ENCODE results near the gene DARS1. TPM values are rescaled to one million over a fixed set of nuclear protein-coding genes. Genes with fewer than 3 reads are reported as not detected.

Gene DARS1
- total RNA-seq (10 to 100 TPM; 39.5 to 45.7 TPM), polyA plus RNA-seq (ENCODE audit: insufficient read depth, low read depth, low replicate concordance) (32.3 TPM)
- long read RNA-seq, donor 1, transcript DARS-201 (16 exons, 2,361 nt) = major isoform, 42 of 47 reads
- long read RNA-seq, donor 1, partial matches to known transcripts = 0 of 47 reads
- long read RNA-seq, donor 1, other reads (novel, unspliced or antisense) = 0 of 47 reads
- long read RNA-seq, donor 2, transcript DARS-201 (16 exons, 2,361 nt) = major isoform, 19 of 43 reads
- long read RNA-seq, donor 2, partial matches to known transcripts = 21 of 43 reads
- long read RNA-seq, donor 2, other reads (novel, unspliced or antisense) = 0 of 43 reads

DNA sequence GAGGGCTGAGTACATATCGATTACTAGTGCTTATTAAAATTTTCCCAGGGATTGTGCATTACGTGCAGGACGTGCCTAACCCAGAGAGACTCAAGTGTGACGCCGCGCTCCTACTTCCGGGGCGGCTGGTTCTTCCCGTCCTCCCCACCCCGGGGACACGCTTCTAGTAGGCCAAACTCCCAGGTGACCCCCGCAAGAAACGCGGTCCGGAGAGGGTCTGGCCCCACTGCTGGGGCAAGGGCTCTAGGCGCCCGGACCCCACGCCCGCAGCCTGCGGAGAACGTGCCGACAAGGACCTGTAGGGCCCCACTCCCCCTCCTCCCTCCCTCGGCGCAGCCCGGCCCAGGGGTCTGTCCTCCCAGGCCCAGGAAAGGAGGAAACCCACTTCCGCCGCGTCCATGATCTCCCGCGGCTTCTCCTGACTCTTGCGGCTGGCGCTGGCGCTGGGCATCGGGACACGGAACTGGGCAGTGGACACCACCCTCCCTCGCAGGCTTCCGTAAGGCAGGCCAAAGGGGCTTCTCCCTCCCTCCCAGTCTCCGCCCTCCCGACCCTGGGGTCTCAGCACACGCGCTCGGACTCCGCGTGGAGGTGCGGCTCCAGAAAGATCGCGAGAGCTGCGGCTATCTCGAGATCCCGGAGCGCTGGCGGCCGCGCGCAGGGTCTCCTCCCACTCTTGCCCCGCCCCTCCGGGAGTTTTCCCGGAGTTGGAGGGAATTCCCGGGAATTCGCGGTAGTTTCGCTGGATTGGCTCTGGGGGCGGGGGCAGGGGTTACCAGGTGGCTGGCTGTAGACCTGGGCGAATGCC is at the start of gene DARS1:
TSS of gene DARS1 (minus strand) at position 609 of the 808 bp plus-strand sequence. CDS start at position 451, 158 bp downstream.
- no peaks in the 10 kb centered on the region for H3K27me3 ChIP-seq
- peak; percentile 96 for DNase-seq
- TF ChIP-seq, protein P1, sequence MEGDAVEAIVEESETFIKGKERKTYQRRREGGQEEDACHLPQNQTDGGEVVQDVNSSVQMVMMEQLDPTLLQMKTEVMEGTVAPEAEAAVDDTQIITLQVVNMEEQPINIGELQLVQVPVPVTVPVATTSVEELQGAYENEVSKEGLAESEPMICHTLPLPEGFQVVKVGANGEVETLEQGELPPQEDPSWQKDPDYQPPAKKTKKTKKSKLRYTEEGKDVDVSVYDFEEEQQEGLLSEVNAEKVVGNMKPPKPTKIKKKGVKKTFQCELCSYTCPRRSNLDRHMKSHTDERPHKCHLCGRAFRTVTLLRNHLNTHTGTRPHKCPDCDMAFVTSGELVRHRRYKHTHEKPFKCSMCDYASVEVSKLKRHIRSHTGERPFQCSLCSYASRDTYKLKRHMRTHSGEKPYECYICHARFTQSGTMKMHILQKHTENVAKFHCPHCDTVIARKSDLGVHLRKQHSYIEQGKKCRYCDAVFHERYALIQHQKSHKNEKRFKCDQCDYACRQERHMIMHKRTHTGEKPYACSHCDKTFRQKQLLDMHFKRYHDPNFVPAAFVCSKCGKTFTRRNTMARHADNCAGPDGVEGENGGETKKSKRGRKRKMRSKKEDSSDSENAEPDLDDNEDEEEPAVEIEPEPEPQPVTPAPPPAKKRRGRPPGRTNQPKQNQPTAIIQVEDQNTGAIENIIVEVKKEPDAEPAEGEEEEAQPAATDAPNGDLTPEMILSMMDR (IDR thresholded peaks at IDR 0.05) = no peak
- peak; percentile 7 for TF ChIP-seq POLR2A (IDR thresholded peaks at IDR 0.05)
- peaks cover 3% of the 10 kb centered on the region for H3K4me1 ChIP-seq
- peak within 1 kb of the TSS; percentile 83 to 96 for H3K4me3 ChIP-seq
- intact Hi-C loops (cut with DNase I; ENCODE audit: low total_unique reads) = no loop called here
- H3K36me3 ChIP-seq (ENCODE audit: low read depth, missing control alignments) = no peaks in the 10 kb centered on the region
- H3K27ac ChIP-seq = peak within 1 kb of the TSS; percentile 87 to 88
- H3K9me3 ChIP-seq = no peaks in the 10 kb centered on the region
- 0 to 1% methylated on average over 13 to 64 of the region's 64 CpGs for WGBS, 2 donors

DNA sequence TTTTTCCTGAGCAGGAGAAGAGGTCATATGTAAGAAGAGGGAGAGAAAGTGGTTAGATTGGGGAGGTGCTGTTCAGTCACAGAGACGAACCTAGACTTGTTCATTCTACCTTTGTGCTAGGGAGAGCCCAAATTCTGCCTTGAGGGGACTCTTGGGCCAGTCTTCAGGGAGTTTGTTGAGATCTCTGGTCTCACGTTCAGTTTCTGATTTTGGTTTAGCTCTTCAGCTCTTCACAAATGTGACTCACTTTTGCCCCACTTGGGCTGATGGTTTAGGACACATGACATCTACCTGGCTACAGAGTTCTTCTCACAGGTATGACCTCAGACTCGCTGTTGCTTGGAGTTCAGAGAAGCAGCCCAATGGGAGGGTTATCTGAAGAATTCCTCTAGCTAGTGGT is 49.2 kb upstream of the DARS1 start:
- no peak for DNase-seq
- TF ChIP-seq, protein P1 (IDR thresholded peaks at IDR 0.05) = no peak
- TF ChIP-seq POLR2A (IDR thresholded peaks at IDR 0.05) = no peak
- no peaks in the 10 kb centered on the region for H3K9me3 ChIP-seq
- no peaks in the 10 kb centered on the region for H3K4me1 ChIP-seq
- no peaks in the 10 kb centered on the region for H3K27me3 ChIP-seq
- WGBS, 2 donors = 90 to 91% methylated on average over 3 of the region's 3 CpGs
- H3K36me3 ChIP-seq (ENCODE audit: low read depth, missing control alignments) = no peaks in the 10 kb centered on the region
- intact Hi-C loops (cut with DNase I; ENCODE audit: low total_unique reads) = no loop called here
- no peak overlapping the region for H3K4me3 ChIP-seq
- no peak overlapping the region for H3K27ac ChIP-seq

DNA sequence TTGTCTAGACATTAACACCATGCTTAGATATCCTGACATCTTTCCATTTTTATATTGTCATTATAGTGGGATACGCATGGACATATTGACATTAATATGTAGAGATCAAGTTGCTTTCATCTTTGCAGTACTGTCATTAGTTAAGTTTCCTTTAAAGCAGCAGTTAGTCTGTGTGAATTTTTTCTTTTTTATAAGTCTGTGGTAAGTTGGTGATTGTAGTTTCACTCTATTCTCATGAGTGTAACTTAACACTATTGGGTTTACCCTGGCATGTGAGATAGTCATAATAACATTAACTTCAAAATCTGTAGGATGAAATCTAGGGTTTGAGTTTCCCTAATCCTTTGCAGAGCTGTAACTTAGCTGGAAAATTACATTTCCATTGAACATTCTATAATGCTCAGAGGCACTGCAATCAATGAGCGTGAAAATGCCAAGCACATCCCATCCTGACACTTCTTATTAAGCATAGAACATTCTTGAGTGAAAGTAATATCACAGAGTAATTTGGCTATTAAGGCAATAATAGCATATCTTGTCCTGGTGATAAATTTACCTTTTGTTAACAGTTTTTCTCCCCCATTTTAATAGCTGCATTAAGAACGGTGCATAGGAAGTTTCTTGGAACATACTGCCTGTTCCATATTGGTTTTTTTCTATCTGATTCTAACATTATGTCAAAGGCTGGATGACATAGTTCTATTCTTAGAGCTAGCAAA is 47.5 kb upstream of the DARS1 start:
- Histone ChIP-seq H3K9me3 (no peaks in the 10 kb centered on the region), H3K27me3 (no peaks in the 10 kb centered on the region), H3K36me3 (ENCODE audit: low read depth, missing control alignments) (no peaks in the 10 kb centered on the region), H3K4me1 (no peaks in the 10 kb centered on the region), H3K4me3 (no peak overlapping the region), H3K27ac (no peak overlapping the region)
- DNase-seq = no peak
- TF ChIP-seq, protein P1 (IDR thresholded peaks at IDR 0.05) = no peak
- no peak for TF ChIP-seq POLR2A (IDR thresholded peaks at IDR 0.05)
- intact Hi-C loops (cut with DNase I; ENCODE audit: low total_unique reads) = no loop called here
- 88 to 93% methylated on average over 3 of the region's 3 CpGs for WGBS, 2 donors

DNA sequence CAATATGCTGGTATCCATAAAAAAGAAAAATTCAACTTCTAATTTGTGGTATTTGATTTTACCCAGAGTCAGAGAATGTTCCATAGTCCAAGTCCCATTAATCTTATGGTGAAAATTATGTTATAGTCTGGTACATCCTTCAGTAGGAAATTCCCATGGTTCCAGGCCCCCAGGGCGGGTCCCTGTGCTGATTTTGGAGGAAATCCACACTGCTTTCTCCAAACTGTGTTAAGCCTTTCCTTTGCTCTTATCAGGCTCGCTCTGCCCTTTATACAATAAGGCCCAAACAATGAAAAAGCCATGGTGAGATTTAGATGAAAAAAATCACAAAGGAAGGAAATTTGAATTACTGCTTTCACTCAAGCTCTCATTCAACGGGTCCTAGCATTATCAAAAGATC is 46.8 kb upstream of the DARS1 start:
- WGBS, 2 donors = 82 to 83% methylated on average over 3 of the region's 3 CpGs

More for the DNA sequence above, 46.8 kb upstream of the DARS1 start:
- H3K27ac ChIP-seq = no peak overlapping the region
- H3K4me1 ChIP-seq = no peaks in the 10 kb centered on the region
- intact Hi-C loops (cut with DNase I; ENCODE audit: low total_unique reads) = no loop called here
- TF ChIP-seq, protein P1 (IDR thresholded peaks at IDR 0.05) = no peak
- TF ChIP-seq POLR2A (IDR thresholded peaks at IDR 0.05) = no peak
- H3K4me3 ChIP-seq = no peak overlapping the region
- no peaks in the 10 kb centered on the region for H3K27me3 ChIP-seq
- H3K36me3 ChIP-seq (ENCODE audit: low read depth, missing control alignments) = no peaks in the 10 kb centered on the region
- DNase-seq = no peak
- no peaks in the 10 kb centered on the region for H3K9me3 ChIP-seq
